ENCODE data around the gene TAS2R30. TPM values are rescaled to one million over a fixed set of nuclear protein-coding genes. Genes with fewer than 3 reads are reported as not detected.

The TAS2R30 gene
- total RNA-seq, 4 donors from 2014 or later: 10.4 to 26.2 (median 17.9) TPM

DNA sequence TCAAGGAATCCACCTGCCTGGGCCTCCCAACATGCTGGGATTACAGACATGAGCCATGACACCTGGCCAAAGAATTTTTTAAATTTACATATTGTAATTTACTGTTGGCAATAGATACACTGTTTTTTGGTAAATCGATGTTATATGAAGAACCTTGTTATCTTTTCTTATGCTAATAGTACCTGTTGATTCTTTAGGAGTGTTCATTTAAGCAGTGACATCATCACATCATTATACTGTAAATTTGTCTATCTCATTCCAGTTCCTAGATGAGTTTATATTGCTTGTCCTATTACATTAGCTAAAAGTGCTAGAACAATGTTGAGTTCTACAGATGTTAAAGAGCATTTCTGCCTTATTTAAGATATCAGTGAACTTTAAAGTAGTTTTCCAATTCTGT lies 13.0 kb upstream of the TAS2R30 start:
- no peaks in the 10 kb centered on the region for H3K27me3 ChIP-seq
- H3K27ac ChIP-seq: no peak overlapping the region
- no peak for DNase-seq
- no peaks in the 10 kb centered on the region for H3K4me1 ChIP-seq
- intact Hi-C loops (cut with DNase I): no loop called here
- 98% methylated on average over 1 of the region's 1 CpG for WGBS, 2 donors
- no peaks in the 10 kb centered on the region for H3K9me3 ChIP-seq
- H3K36me3 ChIP-seq: no peaks in the 10 kb centered on the region
- TF ChIP-seq, protein P1, sequence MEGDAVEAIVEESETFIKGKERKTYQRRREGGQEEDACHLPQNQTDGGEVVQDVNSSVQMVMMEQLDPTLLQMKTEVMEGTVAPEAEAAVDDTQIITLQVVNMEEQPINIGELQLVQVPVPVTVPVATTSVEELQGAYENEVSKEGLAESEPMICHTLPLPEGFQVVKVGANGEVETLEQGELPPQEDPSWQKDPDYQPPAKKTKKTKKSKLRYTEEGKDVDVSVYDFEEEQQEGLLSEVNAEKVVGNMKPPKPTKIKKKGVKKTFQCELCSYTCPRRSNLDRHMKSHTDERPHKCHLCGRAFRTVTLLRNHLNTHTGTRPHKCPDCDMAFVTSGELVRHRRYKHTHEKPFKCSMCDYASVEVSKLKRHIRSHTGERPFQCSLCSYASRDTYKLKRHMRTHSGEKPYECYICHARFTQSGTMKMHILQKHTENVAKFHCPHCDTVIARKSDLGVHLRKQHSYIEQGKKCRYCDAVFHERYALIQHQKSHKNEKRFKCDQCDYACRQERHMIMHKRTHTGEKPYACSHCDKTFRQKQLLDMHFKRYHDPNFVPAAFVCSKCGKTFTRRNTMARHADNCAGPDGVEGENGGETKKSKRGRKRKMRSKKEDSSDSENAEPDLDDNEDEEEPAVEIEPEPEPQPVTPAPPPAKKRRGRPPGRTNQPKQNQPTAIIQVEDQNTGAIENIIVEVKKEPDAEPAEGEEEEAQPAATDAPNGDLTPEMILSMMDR (IDR thresholded peaks at IDR 0.05): no peak
- TF ChIP-seq POLR2A (IDR thresholded peaks at IDR 0.05): no peak
- H3K4me3 ChIP-seq (replicated peaks in 1 of 3): no peak overlapping the region

DNA sequence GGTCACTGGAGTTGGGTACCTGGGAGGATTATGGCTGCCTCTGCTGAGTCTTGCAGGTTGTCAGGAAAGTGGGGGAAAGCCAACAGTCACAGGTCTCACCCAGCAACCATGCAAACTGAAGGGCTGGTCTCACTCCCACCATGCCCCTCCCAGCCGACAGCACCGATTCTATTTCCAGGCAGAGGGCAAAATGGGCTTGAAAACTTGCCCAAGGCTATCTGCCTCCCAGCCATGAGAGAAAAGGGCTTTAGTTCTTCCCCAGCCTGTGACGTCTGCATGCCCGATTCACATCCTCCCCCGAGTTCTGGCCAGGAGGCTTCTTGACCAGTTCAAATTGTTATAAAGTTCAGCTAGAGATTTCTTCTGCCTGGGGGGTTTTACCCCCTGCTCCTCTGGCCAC lies 9.9 kb upstream of the TAS2R30 start:
- Histone ChIP-seq H3K4me1 (no peaks in the 10 kb centered on the region), H3K36me3 (no peaks in the 10 kb centered on the region), H3K27ac (no peak overlapping the region), H3K27me3 (no peaks in the 10 kb centered on the region), H3K9me3 (no peaks in the 10 kb centered on the region), H3K4me3 (replicated peaks in 1 of 3) (no peak overlapping the region)
- TF ChIP-seq, protein P1 (IDR thresholded peaks at IDR 0.05): no peak
- TF ChIP-seq POLR2A (IDR thresholded peaks at IDR 0.05): no peak
- 96 to 100% methylated on average over 5 of the region's 5 CpGs for WGBS, 2 donors
- no peak for DNase-seq
- intact Hi-C loops (cut with DNase I): no loop called here

DNA sequence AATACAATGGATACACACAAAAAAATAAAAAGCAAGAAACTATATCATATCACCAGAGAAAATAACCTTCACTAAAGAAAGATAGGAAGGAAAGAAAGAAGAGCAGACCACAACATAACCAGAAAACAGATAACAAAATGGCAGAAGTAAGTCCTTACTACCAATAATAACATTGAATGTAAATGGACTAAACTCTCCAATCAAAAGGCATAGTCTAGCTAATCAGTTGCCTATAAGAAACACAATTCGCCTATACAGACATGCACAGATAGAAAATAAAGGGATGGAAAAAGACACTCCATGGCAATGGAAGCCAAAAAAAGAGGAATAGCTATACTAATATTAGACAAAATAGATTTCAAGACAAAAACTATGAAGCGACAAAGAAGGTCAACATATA lies 8.9 kb upstream of the TAS2R30 start:
- no peaks in the 10 kb centered on the region for H3K36me3 ChIP-seq
- H3K4me1 ChIP-seq: no peaks in the 10 kb centered on the region
- TF ChIP-seq, protein P1 (IDR thresholded peaks at IDR 0.05): no peak
- no peaks in the 10 kb centered on the region for H3K9me3 ChIP-seq
- intact Hi-C loops (cut with DNase I): no loop called here
- WGBS, 2 donors: 68 to 100% methylated on average over 2 of the region's 2 CpGs
- no peak for DNase-seq
- no peak overlapping the region for H3K27ac ChIP-seq
- no peaks in the 10 kb centered on the region for H3K27me3 ChIP-seq
- H3K4me3 ChIP-seq (replicated peaks in 1 of 3): no peak overlapping the region

DNA sequence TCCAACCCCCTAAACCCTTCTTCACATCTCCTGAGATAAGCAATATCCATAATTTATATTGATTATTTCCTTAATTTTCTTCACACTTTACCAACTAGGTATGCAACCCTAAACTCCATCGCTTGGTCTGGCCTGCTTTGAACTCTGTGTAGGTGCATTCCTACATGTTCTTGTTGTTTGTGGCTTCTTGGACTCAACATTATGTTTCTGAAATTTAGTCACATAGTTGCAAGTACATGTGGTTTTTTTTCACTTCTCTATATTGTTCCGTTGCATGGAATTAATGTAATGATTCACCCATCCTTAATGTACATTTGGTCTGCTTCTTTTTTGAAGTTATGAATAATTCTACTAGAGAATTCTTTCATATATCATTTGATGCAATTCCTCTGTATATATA lies 1.6 kb upstream of the TAS2R30 start:
- H3K9me3 ChIP-seq: no peaks in the 10 kb centered on the region
- H3K4me3 ChIP-seq (replicated peaks in 1 of 3): no peak overlapping the region
- DNase-seq: no peak
- no peaks in the 10 kb centered on the region for H3K27me3 ChIP-seq
- no peak for TF ChIP-seq POLR2A (IDR thresholded peaks at IDR 0.05)
- TF ChIP-seq, protein P1 (IDR thresholded peaks at IDR 0.05): no peak
- H3K27ac ChIP-seq: no peak overlapping the region
- H3K4me1 ChIP-seq: no peaks in the 10 kb centered on the region
- 74 to 95% methylated on average over 2 of the region's 2 CpGs for WGBS, 2 donors
- no peaks in the 10 kb centered on the region for H3K36me3 ChIP-seq
- intact Hi-C loops (cut with DNase I): no loop called here

DNA sequence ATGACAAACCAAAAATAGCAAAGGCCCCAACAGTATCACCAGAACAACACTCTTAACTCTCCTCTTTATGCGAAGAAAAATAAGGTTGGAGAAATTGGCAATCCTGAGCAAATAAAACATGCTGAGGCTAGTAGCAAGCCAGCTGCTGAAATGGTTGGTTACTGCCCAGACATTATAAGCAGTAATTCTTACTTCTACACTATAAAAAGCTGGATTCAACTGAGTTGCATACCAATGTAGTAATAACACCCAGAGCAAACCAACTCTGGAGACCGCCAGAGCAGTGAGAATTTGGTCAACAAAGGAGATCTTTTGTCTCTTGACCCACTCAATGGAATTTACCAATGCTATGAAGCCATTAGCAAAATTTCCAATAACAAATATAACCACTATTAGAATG lies 628 bp downstream of the TAS2R30 start:
- H3K9me3 ChIP-seq: no peaks in the 10 kb centered on the region
- WGBS, 2 donors: 86 to 90% methylated on average over 2 of the region's 2 CpGs
- H3K36me3 ChIP-seq: no peaks in the 10 kb centered on the region
- DNase-seq: no peak
- no peak overlapping the region for H3K4me3 ChIP-seq (replicated peaks in 1 of 3)
- intact Hi-C loops (cut with DNase I): no loop called here
- H3K27ac ChIP-seq: no peak overlapping the region
- no peaks in the 10 kb centered on the region for H3K27me3 ChIP-seq
- TF ChIP-seq POLR2A (IDR thresholded peaks at IDR 0.05): no peak
- TF ChIP-seq, protein P1 (IDR thresholded peaks at IDR 0.05): no peak
- no peaks in the 10 kb centered on the region for H3K4me1 ChIP-seq
